NCI-H187 (cell line): Measurements from ENCODE around the gene EPM2AIP1.
"Not testable (repeated sequence)": the region's sequence is repeated elsewhere in the genome, so short reads cannot be mapped to it uniquely, and the experiment has no call there.

ENCODE experiments used
- DNase-seq, 2 experiments: peaks; one replicate each; lab custom pipeline; 2025; lab: John Stamatoyannopoulos, UW

Gene EPM2AIP1

DNA sequence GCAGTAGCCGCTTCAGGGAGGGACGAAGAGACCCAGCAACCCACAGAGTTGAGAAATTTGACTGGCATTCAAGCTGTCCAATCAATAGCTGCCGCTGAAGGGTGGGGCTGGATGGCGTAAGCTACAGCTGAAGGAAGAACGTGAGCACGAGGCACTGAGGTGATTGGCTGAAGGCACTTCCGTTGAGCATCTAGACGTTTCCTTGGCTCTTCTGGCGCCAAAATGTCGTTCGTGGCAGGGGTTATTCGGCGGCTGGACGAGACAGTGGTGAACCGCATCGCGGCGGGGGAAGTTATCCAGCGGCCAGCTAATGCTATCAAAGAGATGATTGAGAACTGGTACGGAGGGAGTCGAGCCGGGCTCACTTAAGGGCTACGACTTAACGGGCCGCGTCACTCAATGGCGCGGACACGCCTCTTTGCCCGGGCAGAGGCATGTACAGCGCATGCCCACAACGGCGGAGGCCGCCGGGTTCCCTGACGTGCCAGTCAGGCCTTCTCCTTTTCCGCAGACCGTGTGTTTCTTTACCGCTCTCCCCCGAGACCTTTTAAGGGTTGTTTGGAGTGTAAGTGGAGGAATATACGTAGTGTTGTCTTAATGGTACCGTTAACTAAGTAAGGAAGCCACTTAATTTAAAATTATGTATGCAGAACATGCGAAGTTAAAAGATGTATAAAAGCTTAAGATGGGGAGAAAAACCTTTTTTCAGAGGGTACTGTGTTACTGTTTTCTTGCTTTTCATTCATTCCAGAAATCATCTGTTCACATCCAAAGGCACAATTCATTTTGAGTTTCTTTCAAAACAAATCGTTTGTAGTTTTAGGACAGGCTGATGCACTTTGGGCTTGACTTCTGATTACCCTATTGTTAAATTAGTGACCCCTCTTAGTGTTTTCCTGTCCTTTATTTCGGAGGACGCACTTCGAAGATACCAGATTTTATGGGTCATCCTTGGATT is 674 bp upstream of the EPM2AIP1 start, which contains the start of gene MLH1:
TSS of gene MLH1 (plus strand) at position 193 of the 958 bp plus-strand sequence. CDS start at position 223, 30 bp downstream.
- no peak for DNase-seq

DNA sequence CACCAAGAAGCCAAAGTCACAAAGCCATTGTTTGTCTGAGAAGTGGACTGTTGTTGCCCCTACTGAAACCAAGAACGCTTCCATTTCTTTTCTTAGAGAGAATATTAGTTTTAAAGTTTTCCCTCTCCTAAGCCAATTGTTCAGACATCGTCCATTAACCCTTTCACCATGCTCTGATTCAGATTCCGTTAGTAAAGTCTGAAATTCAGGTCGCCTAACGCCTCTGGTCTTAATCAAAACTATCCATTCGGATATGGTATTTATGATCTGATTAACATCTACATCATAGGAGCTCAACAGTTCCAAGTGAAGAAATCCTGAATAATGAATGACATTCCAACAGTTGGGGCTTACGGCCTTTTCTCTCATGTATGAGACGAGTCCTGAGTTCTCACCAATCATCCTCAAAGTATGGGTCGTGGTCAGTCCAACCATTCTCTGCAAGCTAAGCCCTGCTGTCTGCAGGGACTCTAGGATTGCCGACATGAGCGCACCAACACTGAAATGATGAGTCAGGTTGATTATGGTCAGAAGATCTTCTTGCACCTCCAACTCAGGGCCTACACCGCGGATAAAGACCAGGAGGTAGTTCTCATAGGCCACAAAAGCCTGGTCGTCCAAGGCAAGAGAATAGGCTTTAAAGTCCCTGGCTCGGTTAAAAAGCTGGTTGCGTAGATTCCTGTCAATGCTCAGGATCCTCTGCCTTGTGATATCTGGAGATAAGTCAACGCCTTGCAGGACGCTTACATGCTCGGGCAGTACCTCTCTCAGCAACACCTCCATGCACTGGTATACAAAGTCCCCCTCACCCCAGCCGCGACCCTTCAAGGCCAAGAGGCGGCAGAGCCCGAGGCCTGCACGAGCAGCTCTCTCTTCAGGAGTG is 767 bp downstream of the EPM2AIP1 start:
- DNase-seq: no peak

DNA sequence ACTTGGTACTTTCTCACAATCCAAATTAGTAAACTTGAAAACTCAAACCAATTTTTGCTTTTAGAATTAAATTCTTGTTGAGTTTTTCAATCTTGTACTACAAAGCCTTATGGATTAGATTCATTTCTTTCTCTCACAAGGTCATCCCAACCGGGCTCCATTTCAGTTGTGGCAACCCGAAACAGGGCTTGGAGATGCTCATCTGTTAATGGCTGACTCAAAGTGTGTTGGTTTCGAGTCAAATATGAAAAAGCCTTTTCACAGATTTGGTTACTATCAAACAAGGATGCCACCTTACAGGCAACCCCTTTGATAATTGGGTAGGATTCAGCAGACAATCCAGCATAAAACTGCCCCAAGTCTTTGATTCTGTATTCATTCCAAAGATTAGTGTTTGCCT is 1.8 kb downstream of the EPM2AIP1 start:
- no peak for DNase-seq

DNA sequence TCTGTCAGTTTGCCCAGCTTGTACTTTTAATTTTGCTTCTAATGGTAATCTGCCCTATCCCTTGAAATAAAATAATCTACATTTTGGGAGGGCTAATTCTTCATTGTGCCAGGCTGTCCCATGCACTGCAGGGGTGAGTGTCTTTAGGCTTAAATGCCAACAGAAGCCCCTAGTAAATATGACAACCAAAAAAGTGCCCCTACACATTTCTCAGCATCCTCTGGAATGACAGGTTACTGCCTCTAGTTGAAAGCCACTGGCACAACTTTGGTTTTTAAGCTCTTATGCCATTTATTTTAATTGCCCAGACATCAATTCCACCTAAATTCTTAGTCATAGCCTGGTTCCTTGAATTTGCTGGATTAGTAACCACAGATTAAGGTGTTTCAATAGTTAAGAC is 3.4 kb downstream of the EPM2AIP1 start:
- DNase-seq: no peak

DNA sequence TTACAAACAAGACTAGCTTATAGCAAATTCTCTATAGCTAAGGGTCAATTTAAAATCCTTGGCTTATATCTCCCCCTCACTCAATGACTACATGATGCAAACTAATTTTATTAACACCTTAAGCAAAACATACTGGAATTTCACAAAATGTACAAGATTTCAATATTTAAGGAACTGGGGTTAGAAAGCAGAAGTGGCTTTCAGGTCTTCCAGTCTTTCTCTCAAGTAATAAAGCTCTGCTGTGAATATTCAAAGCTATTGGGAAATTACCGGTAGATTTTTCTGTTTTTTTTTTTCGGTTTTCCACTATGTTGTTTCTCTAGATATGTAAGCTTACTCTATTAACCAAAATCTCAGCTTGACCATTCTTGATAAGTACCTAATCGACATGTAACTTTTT is 3.9 kb downstream of the EPM2AIP1 start:
- DNase-seq: no peak

DNA sequence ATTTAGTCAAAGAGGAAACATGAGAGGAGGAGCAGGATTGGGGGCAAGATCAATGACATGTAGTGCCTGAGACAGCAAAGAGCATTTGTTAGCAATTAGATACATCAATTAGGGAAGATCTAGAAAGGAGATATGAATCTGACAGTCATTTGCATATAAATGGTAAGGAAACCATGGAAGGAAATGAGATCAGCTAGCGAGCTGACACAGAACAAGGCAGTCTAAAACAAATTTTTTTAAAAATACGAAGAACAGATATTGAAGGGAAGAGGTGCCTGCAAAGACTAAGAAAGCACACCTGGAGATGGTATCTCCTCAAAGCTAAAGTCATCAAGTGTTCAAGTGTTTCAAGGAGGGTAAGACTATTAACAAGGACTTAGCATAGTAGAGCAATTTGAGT is 4.6 kb downstream of the EPM2AIP1 start:
- DNase-seq: no peak

DNA sequence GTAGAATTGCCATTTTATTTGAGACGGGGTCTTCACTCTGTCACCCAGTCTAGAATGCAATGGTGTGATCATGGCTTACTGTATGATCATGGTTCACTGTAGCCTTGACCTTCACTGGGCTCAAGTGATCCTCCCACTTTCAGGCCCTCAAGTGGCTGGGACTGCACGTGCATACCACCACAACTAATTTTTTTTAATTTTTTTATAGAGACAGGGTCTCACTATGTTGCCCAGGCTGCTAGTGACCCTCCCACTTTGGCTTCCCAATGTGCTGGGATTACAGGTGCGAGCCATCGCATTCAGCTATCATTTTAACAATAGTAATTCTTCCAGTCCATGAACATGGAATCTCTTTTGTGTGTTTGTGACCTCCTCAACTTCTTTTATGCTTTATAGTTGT is 11.9 kb downstream of the EPM2AIP1 start:
- no peak for DNase-seq

DNA sequence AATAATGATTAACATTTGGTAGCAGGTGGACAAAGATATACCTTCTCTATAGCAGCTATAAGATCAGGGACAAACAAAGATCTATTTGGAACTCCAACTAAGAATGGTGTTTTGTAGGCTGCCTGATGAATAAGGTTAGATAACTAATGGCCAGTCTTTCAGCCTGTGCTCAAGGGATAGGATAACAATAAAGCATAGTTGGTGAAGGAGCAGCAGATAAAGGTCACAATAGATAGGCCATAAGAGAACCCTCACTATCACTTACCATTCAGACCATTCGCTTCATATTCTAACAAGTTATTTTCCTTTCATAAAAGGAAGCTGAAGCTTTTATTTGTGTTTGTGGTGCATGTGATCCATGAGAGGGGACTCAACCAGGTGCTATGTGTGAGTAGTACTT is 19.8 kb downstream of the EPM2AIP1 start:
- DNase-seq: no peak

DNA sequence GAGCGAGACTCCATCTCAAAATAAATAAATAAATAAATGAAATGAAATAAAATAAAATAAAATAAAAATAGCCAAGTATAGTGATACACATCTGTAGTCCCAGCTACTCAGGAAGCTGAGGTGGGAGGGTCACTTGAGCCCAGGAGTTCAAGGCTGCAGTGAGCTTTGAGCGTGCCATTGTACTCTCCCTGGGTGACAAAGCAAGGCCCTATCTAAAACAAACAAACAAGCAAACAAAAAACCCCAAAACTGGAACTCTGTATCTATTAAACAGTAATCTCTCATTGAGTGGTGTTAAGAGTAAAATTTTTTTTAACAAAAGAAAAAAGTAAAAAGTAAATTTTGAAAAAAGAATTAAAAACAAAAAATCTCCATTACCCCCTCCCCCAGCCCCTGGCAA is 20.8 kb downstream of the EPM2AIP1 start:
- no peak for DNase-seq

DNA sequence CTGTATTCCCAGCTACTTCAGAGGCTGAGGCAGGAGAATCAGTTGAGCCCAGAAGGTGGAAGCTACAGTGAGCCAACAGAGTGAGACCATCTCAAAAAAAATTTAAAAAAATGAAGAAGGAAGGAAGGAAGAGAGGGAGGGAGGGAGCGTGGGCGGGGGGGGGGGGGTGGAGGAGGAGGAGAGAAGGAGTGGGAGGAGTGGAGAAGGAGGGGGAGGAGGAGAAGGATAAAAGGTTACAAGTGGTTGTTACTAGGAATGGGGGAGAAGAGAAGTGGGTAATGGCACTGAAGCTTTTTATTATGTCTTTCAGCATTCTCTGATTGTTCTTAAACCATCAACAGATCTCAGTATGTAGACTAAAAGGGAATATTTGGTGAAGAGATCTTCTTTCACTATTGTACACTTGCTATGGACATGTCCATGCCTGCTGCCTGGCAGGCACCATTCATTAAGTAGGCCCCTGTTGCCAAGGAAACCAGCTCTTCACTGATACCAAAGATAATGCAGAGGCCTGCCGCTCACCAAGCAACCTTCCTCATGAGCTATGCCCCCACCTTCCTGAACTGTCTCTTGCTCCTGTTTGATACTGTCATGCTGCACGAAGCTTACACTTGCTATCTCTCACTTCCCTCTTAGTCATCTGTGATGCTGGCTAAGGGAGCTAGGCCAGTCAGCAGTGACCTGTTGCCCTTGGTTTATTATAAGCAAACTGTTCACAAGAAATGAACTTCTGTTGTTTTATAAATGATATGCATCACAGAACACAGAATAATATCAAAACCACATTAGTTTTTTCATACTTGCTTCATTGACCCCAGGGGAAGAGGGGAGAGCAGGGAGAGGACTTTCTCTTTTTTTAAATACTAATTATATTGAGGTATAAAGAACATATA is 23.1 kb downstream of the EPM2AIP1 start:
- DNase-seq: peak; percentile 76 to 91

DNA sequence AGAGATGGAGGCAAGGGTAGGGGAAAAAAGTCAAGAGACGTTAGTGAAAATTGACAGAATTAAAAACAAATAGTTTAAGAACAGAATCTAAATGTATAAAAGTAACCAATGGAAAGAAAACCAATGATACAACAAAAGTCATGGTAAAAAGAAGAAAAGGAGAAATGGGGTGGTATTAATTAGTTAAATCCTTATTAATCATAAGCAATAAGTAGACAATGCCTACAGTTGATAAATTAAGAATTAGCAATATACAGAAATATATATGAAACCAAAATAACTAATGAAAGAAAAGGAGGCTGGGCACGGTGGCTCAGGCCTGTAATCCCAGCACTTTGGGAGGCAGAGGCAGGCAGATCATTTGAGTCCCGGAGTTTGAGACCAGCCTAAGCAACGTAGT is 23.8 kb downstream of the EPM2AIP1 start:
- DNase-seq: no peak

DNA sequence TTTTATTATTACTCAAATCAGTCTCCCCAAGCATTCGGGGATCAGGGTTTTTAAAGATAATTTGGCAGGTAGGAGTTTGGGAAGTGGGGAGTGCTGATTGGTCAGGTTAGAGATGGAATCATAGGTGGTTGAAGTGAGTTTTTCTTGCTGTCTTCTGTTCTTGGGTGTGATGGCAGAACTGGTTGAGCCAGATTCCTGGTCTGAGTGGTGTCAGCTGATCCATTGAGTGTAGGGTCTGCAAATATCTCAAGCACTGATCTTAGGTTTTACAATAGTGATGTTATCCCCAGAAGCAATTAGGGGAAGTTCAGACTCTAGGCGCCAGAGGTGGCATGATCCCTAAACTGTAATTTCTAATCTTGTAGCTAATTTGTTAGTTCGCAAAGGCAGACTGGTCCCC is 27.5 kb downstream of the EPM2AIP1 start:
- DNase-seq: peak in 1 of 2 experiments; percentile 19

DNA sequence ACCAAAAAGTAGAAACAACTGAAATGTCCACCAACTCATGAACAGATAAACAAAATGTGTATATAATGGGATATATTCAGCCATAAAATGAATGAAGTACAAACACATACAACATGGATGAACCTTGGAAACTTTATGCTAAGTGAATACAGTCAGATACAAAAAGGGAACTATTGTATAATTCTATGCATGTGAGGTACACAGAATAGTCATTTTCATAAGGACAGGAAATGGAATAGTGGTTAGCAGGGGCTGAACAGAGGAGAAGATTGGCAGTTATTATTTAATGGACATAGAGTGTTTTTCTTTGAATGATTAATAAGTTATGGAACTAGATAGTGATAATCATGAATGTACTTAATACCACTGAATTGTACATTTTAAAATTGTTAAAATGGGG is 28.1 kb downstream of the EPM2AIP1 start:
- no peak for DNase-seq

DNA sequence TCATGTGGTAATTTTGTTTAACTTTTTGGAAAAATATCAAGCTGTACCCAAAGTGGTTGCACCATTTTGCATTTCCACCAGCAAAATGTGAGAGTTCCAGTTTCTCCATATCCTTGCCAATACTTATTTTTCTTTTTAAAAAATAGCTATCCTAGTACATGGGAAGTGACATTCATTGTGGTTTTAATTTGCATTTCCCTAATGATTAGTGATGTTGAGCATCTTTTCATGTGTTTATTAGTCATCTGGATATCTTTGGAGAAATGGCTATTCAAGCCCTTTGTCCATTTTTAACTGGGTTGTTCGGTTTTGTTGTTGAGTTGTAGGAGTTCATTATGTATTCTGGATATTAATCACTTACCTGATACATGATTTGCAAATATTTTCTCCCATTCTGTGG is 28.6 kb downstream of the EPM2AIP1 start:
- no peak for DNase-seq

DNA sequence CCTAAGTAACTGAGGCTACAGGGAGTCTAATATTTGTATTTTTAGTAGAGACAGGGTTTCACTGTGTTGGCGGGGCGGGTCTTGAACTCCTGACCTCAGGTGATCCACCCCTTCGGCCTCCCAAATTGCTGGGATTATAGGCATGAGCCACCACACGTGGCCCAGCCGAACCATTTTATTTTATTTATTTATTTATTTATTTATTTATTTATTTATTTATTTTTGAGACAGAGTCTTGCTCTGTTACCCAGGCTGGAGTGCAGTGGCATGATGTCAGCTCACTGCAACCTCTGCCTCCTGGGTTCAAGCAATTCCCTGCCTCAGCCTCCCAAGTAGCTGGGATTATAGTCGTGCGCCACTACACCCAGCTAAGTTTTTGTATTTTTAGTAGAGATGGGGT is 29.9 kb downstream of the EPM2AIP1 start:
- DNase-seq: not testable (repeated sequence)

DNA sequence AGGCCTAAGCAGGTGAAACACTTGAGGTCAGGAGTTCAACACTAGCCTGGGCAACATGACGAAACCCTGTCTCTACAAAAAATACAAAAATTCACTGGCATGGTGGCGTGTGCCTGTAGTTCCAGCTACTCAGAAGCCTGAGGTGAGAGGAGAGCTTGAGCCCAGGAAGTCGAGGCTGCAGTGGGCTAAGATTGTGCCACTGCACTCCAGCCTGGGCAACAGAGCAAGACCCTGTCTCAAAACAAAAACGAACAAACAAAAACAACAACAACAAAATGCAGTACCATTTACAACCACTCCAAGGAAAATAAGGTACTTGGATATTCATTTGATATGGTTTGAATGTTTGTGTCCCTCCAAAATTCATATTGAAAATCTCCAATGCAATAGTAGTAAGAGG is 32.4 kb downstream of the EPM2AIP1 start:
- DNase-seq: no peak

DNA sequence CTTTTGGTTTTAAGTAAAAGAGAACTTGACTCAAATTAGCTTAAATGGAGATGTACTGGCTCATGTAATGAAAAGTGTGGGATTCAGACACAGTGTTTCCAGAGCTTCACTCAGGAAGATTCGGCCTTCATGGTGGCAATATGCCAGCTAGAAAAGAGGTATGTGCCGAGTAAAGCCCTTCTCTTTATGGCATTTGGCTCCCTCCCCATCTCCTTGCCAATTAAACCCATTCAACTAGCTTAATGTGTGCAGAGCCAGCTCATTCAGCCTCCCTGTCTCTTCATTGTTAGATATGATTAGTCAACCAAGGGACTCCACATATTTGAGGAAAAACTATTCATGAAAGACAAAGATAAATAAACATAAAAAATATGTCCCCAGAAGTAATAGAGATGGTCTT is 33.1 kb downstream of the EPM2AIP1 start:
- peak in 1 of 2 experiments; percentile 5 for DNase-seq

DNA sequence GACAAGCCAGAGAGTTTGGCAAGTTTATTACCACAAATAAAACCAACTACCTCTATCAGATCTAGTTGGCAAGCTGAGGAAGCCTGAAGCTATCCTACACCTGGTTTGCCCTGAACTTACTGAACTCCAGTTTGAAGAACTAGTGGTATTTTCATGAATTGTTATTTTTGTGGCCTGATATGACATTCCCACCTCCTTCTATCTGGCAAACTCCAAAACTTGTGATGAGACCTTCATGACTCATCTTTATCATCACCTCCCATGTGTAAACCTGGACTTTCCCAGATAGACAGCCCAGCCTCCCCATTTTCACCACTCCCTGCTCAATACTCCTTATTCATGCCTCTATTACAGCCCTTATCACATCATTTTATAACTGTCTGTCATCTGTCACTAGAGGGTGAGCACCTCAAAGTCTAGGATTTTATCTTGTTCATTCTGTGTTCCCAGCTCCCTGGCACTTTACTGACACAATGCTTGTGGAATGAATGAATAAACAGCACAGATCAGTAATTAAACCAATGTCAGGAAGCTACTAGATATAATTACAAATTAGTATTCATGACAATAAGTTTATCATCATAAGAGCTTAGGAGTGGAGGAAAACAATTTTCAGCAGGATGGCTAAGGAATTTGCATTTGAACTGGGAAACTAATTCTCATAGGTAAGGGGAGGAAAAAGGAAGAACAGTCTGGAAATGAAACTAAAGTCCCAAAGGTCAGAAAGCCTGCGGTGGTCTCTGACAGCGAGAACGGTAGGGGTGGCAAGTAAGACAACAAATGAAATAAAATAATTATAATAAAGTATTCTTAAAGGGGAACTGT is 34.9 kb downstream of the EPM2AIP1 start:
- DNase-seq: no peak

DNA sequence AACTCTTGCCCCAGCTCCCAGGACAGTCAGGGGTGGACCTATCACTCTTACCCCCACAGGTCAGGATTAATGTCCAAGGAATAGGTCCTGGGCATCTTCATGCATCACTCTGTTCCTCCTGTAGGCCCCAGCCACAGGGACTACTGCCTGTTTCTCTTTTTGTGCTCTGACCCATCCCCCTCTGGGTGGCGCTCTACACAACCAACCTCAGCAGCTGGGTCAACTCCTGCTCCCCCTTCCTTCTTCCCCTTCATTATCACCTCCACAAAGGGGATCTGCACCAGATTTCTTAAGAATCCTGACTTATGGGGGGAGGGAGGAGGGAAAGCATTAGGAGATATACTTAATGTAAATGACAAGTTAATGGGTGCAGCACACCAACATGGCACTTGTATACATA is 35.9 kb downstream of the EPM2AIP1 start:
- DNase-seq: no peak

DNA sequence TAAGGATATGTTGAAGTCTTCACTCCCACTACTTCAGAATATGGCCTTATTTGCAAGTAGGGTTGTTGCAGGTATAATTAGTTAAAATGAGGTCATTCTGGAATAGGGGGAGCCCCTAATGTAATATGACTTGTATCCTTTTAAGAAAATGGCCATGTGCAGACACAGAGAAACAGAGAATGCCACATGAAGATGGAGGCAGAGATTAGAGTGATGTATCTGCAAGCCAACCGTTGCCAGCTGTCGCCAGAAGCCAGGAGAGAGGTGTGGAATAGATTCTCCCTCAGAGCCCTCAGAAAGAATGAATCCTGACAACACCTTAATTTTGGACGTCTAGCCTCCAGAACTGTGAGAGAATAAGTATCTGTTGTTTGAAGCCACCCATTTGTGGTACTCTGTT is 36.8 kb downstream of the EPM2AIP1 start:
- DNase-seq: no peak
